Stomach (tissue), 9 donors: ENCODE results near the gene DHX58. TPM values are rescaled to one million over a fixed set of nuclear protein-coding genes. Genes with fewer than 3 reads are reported as not detected.

Experiments
- DNase-seq, 2 donors: peaks; one replicate each; pipeline versions ENCODE4 v3.0.0 to v3.0.0-alpha.2; 2013 to 2019
- H3K27ac ChIP-seq, 5 donors: fragments of 200-600 bp in 4 of 5; sonication (generic) in 4 of 5; one replicate each; pipeline ENCODE4 v1.5.1; 2013 to 2019; ENCODE audit warnings: mild to moderate bottlenecking in 1 of 5, moderate library complexity in 1 of 5
- H3K27me3 ChIP-seq, 3 donors: fragments of 200-600 bp; sonication (generic); one replicate each; pipeline ENCODE4 v1.5.1; 2017 to 2019; ENCODE audit warnings: mixed run types in 1 of 3
- H3K36me3 ChIP-seq, 4 donors: fragments of 200-600 bp; sonication (generic); 1 replicate in 3 of 4; 2 replicates in 1 of 4; pipeline ENCODE4 v1.5.1; 2016 to 2019
- H3K4me1 ChIP-seq, 4 donors: fragments of 200-600 bp; sonication (generic); one replicate each; pipeline ENCODE4 v1.5.1; 2016 to 2019
- H3K4me3 ChIP-seq, 4 donors: fragments of 200-600 bp; sonication (generic) in 3 of 4; one replicate each; pipeline ENCODE4 v1.5.1; 2016 to 2019; ENCODE audit warnings: mild to moderate bottlenecking in 1 of 4
- H3K9me3 ChIP-seq, 4 donors: fragments of 200-600 bp; sonication (generic); one replicate each; pipeline ENCODE4 v1.5.1; 2016 to 2019
- EP300 ChIP-seq: sonication (generic); formaldehyde crosslinking; IDR thresholded peaks from one replicate; pipeline ENCODE4 v1.6.1; 2017; ENCODE audit warnings: antibody characterized with exemption
- POLR2A ChIP-seq, 4 donors: fragments of 450-650 bp; IDR thresholded peaks; one replicate each; pipeline ENCODE4 v1.6.1; 2016; ENCODE audit warnings: antibody characterized with exemption in 4 of 4, control low read depth in 2 of 4, mild to moderate bottlenecking in 1 of 4, moderate library complexity in 1 of 4
- POLR2AphosphoS5 ChIP-seq, 3 donors: sonication (generic); formaldehyde crosslinking; IDR thresholded peaks; one replicate each; pipeline ENCODE4 v1.6.1; 2016; ENCODE audit warnings: antibody characterized with exemption in 3 of 3
- WGBS, 5 donors: extraction: QIAGEN DNeasy Blood & Tissue Kit in 3 of 5; methylation state at CpG; one replicate each; pipeline versions ENCODE4 v1.1.5 to v1.1.7; 2013 to 2018; 5-methylcytosine and 5-hydroxymethylcytosine counted together
- intact Hi-C: fragments of 100-400 bp; cut with DNase I; formaldehyde crosslinking; loops from one replicate; pipeline ENCODE4 v1.15.1; 2023; ENCODE audit warnings: low total_unique reads
- polyA plus RNA-seq, 3 donors: library from polyadenylated mRNA; stranded (reverse); fragments of 200-250 nt; gene quantifications; one replicate each; pipeline ENCODE4 v1.2.3, GENCODE V29; 2013
- total RNA-seq, 5 donors: library from RNA; depleted of rRNA; stranded (reverse); fragments of >200 nt; gene quantifications; one replicate each; pipeline versions ENCODE4 v1.1.0 to v1.2.3, GENCODE V29; 2014 to 2016
- TF ChIP-seq, protein P1 (sequence below), 7 experiments: fragments of 450-650 bp in 4 of 7; fragments of 200-600 bp in 3 of 7; sonication (generic) in 3 of 7; IDR thresholded peaks; one replicate each; pipeline ENCODE4 v1.5.1; 2016 to 2019; ENCODE audit warnings: antibody characterized with exemption in 7 of 7, control low read depth in 2 of 7, mild to moderate bottlenecking in 1 of 7
- donor health status: healthy with polysubstance abuse.
- donor health status: Bipolar disorder and iron deficiency.
- donor health status: healthy.

Gene DHX58
- total and polyA plus RNA-seq, 8 donors = 3.2 to 23.4 (median 12.9) TPM

- Histone ChIP-seq H3K9me3 (no peaks in the 10 kb centered on the region), H3K27me3 (no peaks in the 10 kb centered on the region), H3K4me3 (peak overlapping the region in 1 of 4 donors; percentile 61), H3K27ac (peak overlapping the region in 2 of 5 donors; percentile 92 to 94), H3K36me3 (peaks cover 0 to 53% (median 41%) of the 10 kb centered on the region in 4 donors), H3K4me1 (peaks cover 18 to 41% (median 36%) of the 10 kb centered on the region in 4 donors)
- intact Hi-C loops = loop anchor here (5.0 kb wide), 1 partner anchor 88 kb away; the partner anchor contains the start of gene NKIRAS2
- no peak for DNase-seq
- 89 to 92% (median 90%) methylated on average over 18 of the region's 18 CpGs for WGBS, 5 donors
- TF ChIP-seq EP300 (no peak), POLR2AphosphoS5 (IDR thresholded peaks at IDR 0.05) (no peak), POLR2A (IDR thresholded peaks at IDR 0.05) (no peak)
- TF ChIP-seq, protein P1, sequence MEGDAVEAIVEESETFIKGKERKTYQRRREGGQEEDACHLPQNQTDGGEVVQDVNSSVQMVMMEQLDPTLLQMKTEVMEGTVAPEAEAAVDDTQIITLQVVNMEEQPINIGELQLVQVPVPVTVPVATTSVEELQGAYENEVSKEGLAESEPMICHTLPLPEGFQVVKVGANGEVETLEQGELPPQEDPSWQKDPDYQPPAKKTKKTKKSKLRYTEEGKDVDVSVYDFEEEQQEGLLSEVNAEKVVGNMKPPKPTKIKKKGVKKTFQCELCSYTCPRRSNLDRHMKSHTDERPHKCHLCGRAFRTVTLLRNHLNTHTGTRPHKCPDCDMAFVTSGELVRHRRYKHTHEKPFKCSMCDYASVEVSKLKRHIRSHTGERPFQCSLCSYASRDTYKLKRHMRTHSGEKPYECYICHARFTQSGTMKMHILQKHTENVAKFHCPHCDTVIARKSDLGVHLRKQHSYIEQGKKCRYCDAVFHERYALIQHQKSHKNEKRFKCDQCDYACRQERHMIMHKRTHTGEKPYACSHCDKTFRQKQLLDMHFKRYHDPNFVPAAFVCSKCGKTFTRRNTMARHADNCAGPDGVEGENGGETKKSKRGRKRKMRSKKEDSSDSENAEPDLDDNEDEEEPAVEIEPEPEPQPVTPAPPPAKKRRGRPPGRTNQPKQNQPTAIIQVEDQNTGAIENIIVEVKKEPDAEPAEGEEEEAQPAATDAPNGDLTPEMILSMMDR (IDR thresholded peaks at IDR 0.05) = no peak
Measured at GRCh38 chr17:42110301-42111264, 1.9 kb downstream of the DHX58 start.

DNA sequence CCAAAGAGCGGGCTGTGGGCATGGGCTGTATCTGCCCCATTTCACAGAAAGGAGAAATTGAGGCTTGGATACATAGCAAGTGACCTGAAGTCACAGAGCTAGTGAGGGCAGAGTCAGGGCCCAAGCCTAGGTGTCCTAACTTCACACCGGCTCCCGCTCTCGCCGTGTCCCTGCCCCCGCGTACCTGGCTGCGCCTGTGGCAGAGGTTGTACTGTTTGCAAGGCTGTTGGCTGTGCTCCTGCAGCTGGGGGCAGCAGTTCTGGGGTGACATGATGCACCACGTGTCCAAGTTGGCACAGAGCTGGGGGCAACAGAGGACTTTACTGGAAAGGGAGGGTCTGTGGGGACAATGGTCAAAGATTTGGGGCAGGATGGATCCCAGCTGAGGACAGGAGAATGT, 3.4 kb downstream of the DHX58 start:
- H3K36me3 ChIP-seq = peaks cover 6 to 55% (median 45%) of the 10 kb centered on the region in 4 donors
- no peak overlapping the region for H3K27ac ChIP-seq
- WGBS, 5 donors = 81 to 96% (median 90%) methylated on average over 7 to 9 of the region's 9 CpGs
- intact Hi-C loops = no loop called here
- TF ChIP-seq POLR2AphosphoS5 (IDR thresholded peaks at IDR 0.05) (no peak), EP300 (no peak), POLR2A (IDR thresholded peaks at IDR 0.05) (no peak)
- TF ChIP-seq, protein P1 (IDR thresholded peaks at IDR 0.05) = no peak
- H3K4me1 ChIP-seq = peaks cover 18 to 41% (median 36%) of the 10 kb centered on the region in 4 donors
- no peak for DNase-seq
- no peaks in the 10 kb centered on the region for H3K9me3 ChIP-seq
- H3K4me3 ChIP-seq = no peak overlapping the region
- no peaks in the 10 kb centered on the region for H3K27me3 ChIP-seq

DNA sequence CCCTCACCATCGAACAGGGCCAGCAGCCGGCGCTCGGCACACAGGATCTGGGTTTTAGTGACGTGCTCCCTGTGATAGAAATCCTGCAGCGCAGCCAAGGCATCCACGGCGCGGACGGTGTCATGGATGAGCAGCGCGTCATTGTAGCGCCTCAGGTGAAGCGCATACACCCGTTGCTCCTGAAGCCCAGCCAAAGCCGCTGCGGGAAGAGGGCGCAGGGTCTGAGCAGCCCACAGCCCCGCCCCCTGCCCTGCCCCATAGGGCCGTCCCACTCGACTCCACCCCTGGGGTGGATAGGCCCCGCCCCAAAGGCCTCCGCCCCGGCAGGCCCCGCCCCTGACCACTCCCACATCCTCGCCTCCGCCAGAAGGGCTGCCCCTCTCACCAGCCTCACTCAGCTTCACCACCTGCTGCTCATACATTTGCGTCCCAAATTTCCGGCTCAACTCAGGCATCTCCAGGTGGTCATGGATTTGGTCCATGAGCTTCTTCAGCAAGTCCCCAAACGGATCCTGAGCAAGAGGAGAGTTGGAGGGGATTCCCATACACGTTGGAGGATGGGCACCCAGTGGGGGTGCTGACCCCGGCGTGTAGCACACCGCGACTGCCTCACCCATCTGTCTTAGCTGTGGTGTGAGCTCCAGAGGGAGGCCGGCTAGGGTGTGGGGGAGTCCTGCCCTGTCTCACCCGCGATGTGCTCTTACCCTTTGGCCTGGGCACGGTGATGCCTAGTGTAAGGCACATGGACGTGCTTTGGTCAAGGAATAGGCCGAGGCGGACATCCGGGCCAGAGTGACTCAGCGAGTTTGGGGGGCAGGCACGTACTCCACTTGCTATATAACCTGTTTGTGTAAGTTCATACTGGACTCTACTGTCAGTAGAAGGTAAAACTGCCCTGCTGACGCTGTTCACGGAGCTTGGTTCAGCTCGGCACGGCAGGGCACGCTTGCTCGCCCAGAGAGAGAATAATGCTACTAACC, 4.6 kb downstream of the DHX58 start:
- H3K4me1 ChIP-seq = peaks cover 12 to 33% (median 28%) of the 10 kb centered on the region in 4 donors
- DNase-seq = peak; percentile 86 to 94
- H3K36me3 ChIP-seq = peaks cover 11 to 61% (median 49%) of the 10 kb centered on the region in 4 donors
- H3K27me3 ChIP-seq = no peaks in the 10 kb centered on the region
- intact Hi-C loops = no loop called here
- WGBS, 5 donors = 45 to 57% (median 52%) methylated on average over 42 to 51 of the region's 51 CpGs
- no peaks in the 10 kb centered on the region for H3K9me3 ChIP-seq
- TF ChIP-seq POLR2AphosphoS5 (IDR thresholded peaks at IDR 0.05) (no peak), EP300 (no peak), POLR2A (IDR thresholded peaks at IDR 0.05) (no peak)
- TF ChIP-seq, protein P1 (IDR thresholded peaks at IDR 0.05) = no peak
- H3K4me3 ChIP-seq = peak overlapping the region in 3 of 4 donors; percentile 17 to 34 (median 31)
- no peak overlapping the region for H3K27ac ChIP-seq

- peaks cover 9 to 30% (median 24%) of the 10 kb centered on the region in 4 donors for H3K4me1 ChIP-seq
- DNase-seq = no peak
- intact Hi-C loops = no loop called here
- H3K9me3 ChIP-seq = no peaks in the 10 kb centered on the region
- TF ChIP-seq POLR2AphosphoS5 (IDR thresholded peaks at IDR 0.05) = no peak
- no peak for TF ChIP-seq EP300
- TF ChIP-seq POLR2A (IDR thresholded peaks at IDR 0.05) = no peak
- TF ChIP-seq, protein P1 (IDR thresholded peaks at IDR 0.05) = no peak
- H3K27ac ChIP-seq = no peak overlapping the region
- peaks cover 11 to 64% (median 50%) of the 10 kb centered on the region in 4 donors for H3K36me3 ChIP-seq
- H3K27me3 ChIP-seq = no peaks in the 10 kb centered on the region
- peak overlapping the region in 3 of 4 donors; percentile 17 to 34 (median 31) for H3K4me3 ChIP-seq
- WGBS, 5 donors = 76 to 84% (median 80%) methylated on average over 6 of the region's 6 CpGs
Measured at GRCh38 chr17:42107124-42107523, 5.4 kb downstream of the DHX58 start.
